ENCODE results near the gene SRSF3.

GRCh38 chr6:36626636-36627035 is 32.5 kb downstream of the SRSF3 start:
- TF ChIP-seq EZH2 (IDR thresholded peaks at IDR 0.05) (no peak), POLR2AphosphoS5 (IDR thresholded peaks at IDR 0.05; ENCODE audit: borderline replicate concordance, low read depth, low read length) (no peak)
